ENCODE results near the gene SPA17.

SPA17 gene

DNA sequence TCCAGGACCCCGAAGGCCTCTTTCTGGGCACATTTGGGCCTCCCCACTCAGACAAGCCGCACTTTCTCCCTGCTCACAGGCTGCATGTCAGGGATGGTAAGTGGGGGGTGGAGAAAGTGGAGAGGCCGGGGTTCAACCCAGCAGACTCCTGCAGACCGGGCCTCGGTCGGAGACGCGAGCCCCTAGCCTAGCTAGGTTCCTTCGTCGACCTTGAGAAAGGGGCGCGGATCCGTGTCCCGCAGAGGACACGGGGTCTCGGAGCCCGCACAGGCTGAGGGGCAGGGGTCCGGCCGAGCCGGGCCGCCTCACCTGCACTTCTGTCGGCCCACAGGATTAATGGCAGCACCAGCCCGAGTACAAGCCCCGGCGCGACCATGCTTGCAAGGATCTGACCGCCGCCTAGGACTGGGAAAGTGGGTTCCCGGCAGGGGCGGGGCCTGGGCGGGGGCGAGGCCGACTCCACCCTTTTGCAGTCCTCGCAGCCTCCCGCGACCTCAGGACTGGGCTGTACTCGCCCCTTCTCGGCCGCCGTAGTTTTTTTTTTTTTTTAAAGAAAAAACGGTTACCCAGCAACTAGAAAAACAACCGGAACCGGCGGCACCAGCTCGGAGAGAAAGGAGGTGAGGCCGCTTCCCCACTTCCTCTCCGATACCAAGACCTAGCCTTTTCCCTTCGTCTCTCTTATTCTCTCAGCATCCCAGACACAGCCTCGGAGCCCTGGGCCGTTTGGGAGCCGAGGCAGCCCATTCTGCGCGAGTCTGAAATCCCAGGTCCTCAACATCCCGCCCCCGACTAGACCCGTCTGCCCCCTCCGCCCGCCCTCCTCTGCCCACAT lies at the start of gene SPA17, which contains the start of gene SIAE:
TSS of gene SPA17 (plus strand) at position 572 of the 835 bp plus-strand sequence. CDS start 1,361 bp downstream, outside the sequence.
TSS of gene SIAE (minus strand) at position 407 of the 835 bp plus-strand sequence. CDS start at position 376, 31 bp downstream.
- peak; percentile 69 to 92 (median 73) for DNase-seq (ENCODE audit: low read depth in 3 of 3)

DNA sequence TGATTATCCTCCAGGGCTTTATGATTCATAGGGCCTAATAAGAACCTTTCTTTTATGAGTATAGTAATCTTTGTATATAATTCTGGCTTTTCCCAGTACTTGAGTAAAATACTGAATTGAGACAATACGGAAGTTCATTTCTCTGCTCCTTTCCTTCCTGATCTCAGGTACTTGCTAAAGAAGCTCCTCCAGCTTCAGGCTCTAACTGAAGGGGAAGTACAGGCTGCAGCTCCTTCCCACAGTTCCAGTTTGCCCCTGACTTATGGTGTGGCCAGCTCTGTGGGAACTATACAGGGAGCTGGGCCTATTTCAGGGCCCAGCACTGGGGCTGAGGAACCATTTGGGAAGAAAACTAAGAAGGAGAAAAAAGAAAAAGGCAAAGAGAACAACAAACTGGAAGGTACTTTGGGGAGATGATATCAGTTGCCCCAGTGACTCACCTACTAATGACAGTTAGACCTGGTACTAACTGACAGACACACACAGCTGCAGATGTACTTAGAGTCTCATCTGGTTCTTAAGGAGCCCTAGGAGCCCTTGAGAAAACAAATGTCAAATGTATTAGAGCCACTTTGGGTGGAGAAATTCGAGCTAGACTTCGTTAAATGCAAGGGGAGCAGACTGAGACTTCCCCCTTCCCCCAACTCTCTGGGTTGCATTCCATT lies 48.1 kb upstream of the SPA17 start:
- DNase-seq (ENCODE audit: low read depth in 3 of 3): no peak

DNA sequence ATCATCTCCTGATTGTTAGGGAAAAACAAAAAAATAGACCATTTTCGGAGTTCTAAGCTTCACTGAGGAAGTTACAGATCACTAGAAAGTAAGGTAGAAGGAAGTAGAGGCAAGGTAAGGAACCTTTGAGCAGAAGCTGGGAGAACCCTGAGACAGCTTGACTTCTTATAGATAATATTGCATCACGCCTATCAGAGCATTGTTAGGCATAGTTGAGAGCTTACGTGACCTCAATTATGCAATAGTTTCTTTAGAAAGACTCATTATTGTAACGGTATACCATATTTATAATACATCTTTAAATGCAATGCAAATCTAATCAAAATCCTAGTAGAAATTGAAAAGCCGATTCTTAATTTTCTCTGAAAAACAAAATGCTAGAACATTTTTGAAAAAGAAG lies 46.2 kb upstream of the SPA17 start:
- no peak for DNase-seq (ENCODE audit: low read depth in 3 of 3)

DNA sequence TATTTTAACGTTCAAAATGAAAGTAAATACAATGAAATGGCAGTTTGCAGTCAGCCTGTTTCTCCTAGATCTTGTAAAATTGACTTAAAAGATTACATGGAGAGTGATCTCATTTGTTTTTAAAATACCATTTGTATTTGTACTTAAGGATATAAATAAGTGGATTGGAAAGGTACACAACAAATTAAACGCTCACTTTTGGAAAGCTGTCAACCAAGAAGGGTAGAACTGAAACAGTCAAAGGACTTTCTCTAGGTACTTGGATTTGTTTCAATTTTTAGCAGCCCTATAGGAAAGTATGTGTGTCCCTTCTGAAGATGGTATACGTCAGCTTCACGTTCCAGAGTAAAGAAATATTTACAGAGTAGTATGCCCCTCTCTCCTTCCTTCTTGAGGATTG lies 43.7 kb upstream of the SPA17 start:
- no peak for DNase-seq (ENCODE audit: low read depth in 3 of 3)

DNA sequence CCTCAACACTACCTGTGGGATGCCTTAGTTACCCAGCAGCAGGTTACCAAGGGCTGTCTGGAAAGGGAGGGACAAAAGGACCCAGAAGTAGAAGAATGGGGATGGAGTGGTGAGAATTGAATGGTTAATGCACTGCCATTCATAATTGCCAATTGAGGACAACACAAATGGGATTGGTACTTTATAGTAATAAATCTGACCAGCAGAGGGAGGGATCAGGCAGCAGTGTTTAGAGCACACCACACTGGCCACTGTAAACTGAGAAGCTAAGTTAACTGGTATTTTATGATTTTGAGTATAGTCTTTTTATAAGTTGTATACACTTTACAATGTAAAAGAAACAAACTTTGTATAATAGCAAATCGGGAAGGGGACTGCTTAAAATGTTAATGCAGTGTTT lies 40.3 kb upstream of the SPA17 start:
- DNase-seq (ENCODE audit: low read depth in 3 of 3): no peak

- no peak for DNase-seq (ENCODE audit: low read depth in 3 of 3)
Measured at GRCh38 chr11:124635932-124636331, 37.8 kb upstream of the SPA17 start.

- no peak for DNase-seq (ENCODE audit: low read depth in 3 of 3)
Measured at GRCh38 chr11:124638500-124638899, 35.2 kb upstream of the SPA17 start.

- DNase-seq (ENCODE audit: low read depth in 3 of 3): no peak
Measured at GRCh38 chr11:124639186-124639585, 34.5 kb upstream of the SPA17 start.

GRCh38 chr11:124640666-124641065 lies 33.0 kb upstream of the SPA17 start:
- DNase-seq (ENCODE audit: low read depth in 3 of 3): no peak

DNA sequence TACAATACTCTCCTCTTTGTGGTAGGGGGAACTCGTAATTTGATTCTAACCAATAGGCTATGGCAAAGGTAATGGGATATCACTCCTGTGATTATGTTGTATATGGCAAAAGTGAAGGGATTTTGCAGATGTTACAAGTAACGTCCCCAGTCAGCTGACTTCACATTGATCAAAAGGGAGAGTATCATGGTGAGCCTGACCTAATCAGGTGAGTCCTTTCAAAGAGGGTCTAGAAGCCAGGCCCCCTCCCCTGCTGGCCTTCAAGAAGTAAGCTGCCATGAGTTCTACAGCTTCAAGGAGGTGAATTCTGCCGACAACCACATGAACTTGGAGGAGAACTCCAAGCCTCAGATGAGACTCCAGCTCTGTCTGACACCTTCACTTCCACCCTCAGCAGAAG lies 31.1 kb upstream of the SPA17 start:
- no peak for DNase-seq (ENCODE audit: low read depth in 3 of 3)

GRCh38 chr11:124643042-124643604 lies 30.6 kb upstream of the SPA17 start:
- no peak for DNase-seq (ENCODE audit: low read depth in 3 of 3)

- no peak for DNase-seq (ENCODE audit: low read depth in 3 of 3)
Measured at GRCh38 chr11:124643605-124644425, 29.9 kb upstream of the SPA17 start.

DNA sequence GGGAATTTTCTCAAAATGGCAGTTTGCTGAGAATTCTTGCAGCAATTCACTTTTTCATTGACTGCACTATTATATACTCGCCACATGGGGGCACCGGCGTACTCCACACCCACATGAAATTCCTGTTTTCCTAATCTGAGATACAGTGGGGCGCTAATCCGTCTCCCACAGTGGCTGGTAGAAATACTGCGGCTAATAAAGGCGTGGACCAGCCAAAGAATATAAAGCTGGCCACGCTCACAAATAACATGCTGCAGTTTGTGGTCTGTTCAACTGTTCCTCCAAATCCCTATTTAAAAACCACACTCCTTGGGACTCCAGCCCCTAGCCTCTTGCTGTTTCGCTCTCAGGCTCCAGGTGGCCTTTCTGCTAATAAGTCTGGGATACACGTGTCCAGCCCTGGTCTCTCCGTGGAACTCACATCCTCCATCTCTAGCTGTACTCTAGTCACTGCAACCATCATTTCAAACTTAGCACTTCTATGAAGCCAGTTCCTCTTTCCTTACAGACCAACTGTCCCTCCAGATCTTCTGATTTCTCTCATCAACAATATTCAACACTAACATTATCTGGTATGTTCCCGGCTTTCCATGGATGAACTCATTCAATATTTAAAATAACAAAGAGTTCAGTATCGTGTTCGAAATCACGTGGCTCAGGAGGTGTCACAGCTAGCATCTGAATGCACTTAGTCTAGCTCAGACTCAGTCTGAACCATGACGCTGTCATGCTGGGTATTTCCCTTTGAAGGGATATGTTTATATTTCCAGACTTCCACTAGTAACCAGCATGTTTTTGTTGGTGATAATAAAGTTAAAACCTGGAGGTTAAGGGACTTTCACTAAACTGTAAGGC lies 29.1 kb upstream of the SPA17 start:
- DNase-seq (ENCODE audit: low read depth in 3 of 3): peak in 1 of 3 experiments; percentile 20

- DNase-seq (ENCODE audit: low read depth in 3 of 3): no peak
Measured at GRCh38 chr11:124646148-124646547, 27.6 kb upstream of the SPA17 start.

GRCh38 chr11:124648610-124649009 lies 25.1 kb upstream of the SPA17 start:
- DNase-seq (ENCODE audit: low read depth in 3 of 3): no peak

DNA sequence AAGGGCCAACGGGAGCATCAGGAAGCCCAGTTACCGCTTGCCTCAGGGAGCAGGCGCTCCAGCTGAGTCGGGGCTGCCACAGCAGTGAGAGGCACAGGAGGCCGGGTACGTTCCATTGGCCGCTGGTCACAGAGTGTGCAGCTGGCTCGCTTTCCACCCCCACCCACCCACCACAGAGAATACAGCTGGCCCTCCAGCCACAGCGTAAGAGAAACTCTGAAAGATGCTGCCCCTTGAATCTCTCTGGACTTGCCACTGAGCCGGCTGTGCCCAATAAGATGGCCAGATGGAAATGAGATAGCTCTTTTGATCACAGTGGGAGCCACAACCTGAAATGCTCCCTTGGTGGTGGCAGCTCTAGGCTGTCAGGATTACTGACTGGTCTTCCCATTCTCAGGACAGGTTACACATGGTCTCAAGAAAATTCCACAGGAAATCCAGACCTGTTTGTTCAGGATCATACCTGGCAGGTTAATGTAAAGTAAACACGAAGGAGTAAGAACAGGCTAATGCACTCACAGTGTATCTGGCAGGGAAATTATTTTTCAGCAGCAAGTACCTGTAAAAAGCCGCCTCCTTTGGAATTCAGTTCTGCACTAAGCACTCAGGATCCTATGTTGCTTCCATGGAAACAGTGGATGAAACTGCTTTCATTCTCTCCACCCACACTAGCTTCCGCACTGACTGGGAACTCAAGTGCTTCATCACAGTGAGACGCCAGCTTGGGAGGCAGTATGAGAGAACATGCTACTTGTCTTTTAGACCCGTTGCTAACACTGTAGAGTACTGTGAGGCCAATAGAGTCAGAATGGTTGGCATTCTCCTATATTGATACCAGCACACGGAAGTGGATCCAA lies 16.7 kb upstream of the SPA17 start:
- DNase-seq (ENCODE audit: low read depth in 3 of 3): no peak

DNA sequence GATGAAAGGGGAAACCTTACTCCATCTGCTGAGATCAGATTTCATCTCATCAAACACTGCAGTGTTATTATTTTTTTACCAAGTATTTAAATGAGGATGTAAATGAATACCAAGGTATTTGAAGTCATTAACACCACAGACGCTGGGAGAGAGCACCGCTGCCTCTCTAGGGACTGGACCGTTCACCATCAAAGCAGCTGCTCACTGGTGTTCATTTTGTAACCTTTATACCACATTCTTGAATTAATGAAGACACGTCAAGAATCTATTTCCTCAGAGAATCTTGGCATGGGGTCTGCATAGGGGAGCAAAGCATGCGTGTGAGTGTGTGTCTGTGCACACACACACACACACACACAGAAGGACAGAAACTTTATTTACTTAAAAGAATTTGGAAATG lies 15.8 kb upstream of the SPA17 start:
- no peak for DNase-seq (ENCODE audit: low read depth in 3 of 3)

DNA sequence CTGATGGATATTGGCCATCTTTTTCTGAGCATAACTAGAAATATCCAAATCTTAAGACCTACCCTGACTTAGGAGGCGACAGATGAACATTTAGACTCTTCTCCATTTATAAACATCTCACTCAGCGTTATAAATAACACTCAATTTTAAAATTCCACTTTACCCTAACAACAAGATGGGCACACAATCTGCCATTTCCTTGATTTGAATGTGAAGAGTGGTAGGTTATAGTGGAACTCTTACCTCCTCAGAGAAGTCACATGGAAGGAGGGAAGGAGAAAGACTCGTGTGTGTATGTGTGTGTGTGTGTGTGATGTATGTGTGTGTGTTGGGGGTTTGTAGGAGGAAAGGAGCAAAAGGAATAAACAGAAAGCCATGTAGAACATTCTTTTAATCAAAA lies 15.2 kb upstream of the SPA17 start:
- DNase-seq (ENCODE audit: low read depth in 3 of 3): no peak

- DNase-seq (ENCODE audit: low read depth in 3 of 3): no peak
Measured at GRCh38 chr11:124658986-124659385, 14.7 kb upstream of the SPA17 start.

- no peak for DNase-seq (ENCODE audit: low read depth in 3 of 3)
Measured at GRCh38 chr11:124661553-124661952, 12.2 kb upstream of the SPA17 start.
